HFFc6 (cell line): ENCODE measurements around the gene FSTL1. TPM values are rescaled to one million over a fixed set of nuclear protein-coding genes. Genes with fewer than 3 reads are reported as not detected.

Experiments
- DNase-seq: peaks from one replicate; pipeline ENCODE4 v3.0.0-alpha.2; 2018
- H3K27ac Mint-ChIP-seq: 2 replicates; pipeline ENCODE4 v1.8.0; 2020; ENCODE audit warnings: mild to moderate bottlenecking, mixed read lengths
- H3K27me3 Mint-ChIP-seq: 2 replicates; pipeline ENCODE4 v1.8.0; 2021; ENCODE audit warnings: mild to moderate bottlenecking, moderate library complexity, mixed read lengths; ENCODE audit not compliant: insufficient read depth
- H3K36me3 Mint-ChIP-seq: 2 replicates; pipeline ENCODE4 v1.8.0; 2021; ENCODE audit warnings: low read depth, mixed read lengths
- H3K4me1 Mint-ChIP-seq: 2 replicates; pipeline ENCODE4 v1.8.0; 2020; ENCODE audit warnings: low read depth, mixed read lengths
- H3K4me3 Mint-ChIP-seq: 2 replicates; pipeline ENCODE4 v1.8.0; 2020; ENCODE audit warnings: mild to moderate bottlenecking, moderate library complexity, mixed read lengths
- H3K9me3 Mint-ChIP-seq: 2 replicates; pipeline ENCODE4 v1.8.0; 2020; ENCODE audit warnings: mild to moderate bottlenecking, mixed read lengths
- CTCF ChIP-seq: fragments of 200-600 bp; sonication (generic); IDR thresholded peaks from 2 replicates; pipeline ENCODE4 v1.5.0; 2021; ENCODE audit warnings: antibody characterized with exemption, mild to moderate bottlenecking
- total RNA-seq, 6 experiments: library from RNA; stranded (reverse); fragmentation: NEBNext Ultra II Directional; extraction: Animal tissue kit (Norgen Biotek cat#: 25700); gene quantifications; 2 replicates in 1 of 6; 3 replicates in 5 of 6; pipeline ENCODE4 v1.2.3, GENCODE V29; 2021

FSTL1 gene
- total RNA-seq, 6 experiments from 2014 or later = 1,595 to 1,958 (median 1,726) TPM

GRCh38 chr3:120449701-120450599, 842 bp downstream of the FSTL1 start:
- DNase-seq = peak; percentile 39
- Mint-ChIP-seq H3K27me3 (peaks cover 8% of the 10 kb centered on the region), H3K9me3 (peaks cover 3% of the 10 kb centered on the region; the same call in 1 of the 2 replicates), H3K27ac (peak overlapping the region; percentile 95), H3K4me1 (peaks cover 53% of the 10 kb centered on the region), H3K36me3 (peaks cover 44% of the 10 kb centered on the region), H3K4me3 (peak overlapping the region; percentile 98)
- TF ChIP-seq CTCF = no peak

GRCh38 chr3:120449251-120449650, 1.5 kb downstream of the FSTL1 start:
- H3K4me3 Mint-ChIP-seq = peak overlapping the region; percentile 98
- H3K27ac Mint-ChIP-seq = peak overlapping the region; percentile 95
- H3K9me3 Mint-ChIP-seq = peaks cover 3% of the 10 kb centered on the region; the same call in 1 of the 2 replicates
- TF ChIP-seq CTCF = no peak
- H3K36me3 Mint-ChIP-seq = peaks cover 48% of the 10 kb centered on the region
- DNase-seq = no peak
- H3K4me1 Mint-ChIP-seq = peaks cover 60% of the 10 kb centered on the region
- peaks cover 8% of the 10 kb centered on the region for H3K27me3 Mint-ChIP-seq

- DNase-seq = peak; percentile 68
- Mint-ChIP-seq H3K4me1 (peaks cover 65% of the 10 kb centered on the region), H3K4me3 (peak overlapping the region; percentile 98), H3K9me3 (peaks cover 3% of the 10 kb centered on the region; the same call in 1 of the 2 replicates), H3K27me3 (peaks cover 8% of the 10 kb centered on the region), H3K27ac (peak overlapping the region; percentile 95), H3K36me3 (peaks cover 48% of the 10 kb centered on the region)
- TF ChIP-seq CTCF = no peak
Measured at GRCh38 chr3:120448756-120449155, 2.0 kb downstream of the FSTL1 start.

- peaks cover 73% of the 10 kb centered on the region for H3K4me1 Mint-ChIP-seq
- peaks cover 51% of the 10 kb centered on the region for H3K36me3 Mint-ChIP-seq
- peak overlapping the region; percentile 98 for H3K4me3 Mint-ChIP-seq
- peaks cover 3% of the 10 kb centered on the region; the same call in 1 of the 2 replicates for H3K9me3 Mint-ChIP-seq
- no peak for TF ChIP-seq CTCF
- peaks cover 8% of the 10 kb centered on the region for H3K27me3 Mint-ChIP-seq
- H3K27ac Mint-ChIP-seq = peak overlapping the region; percentile 75
- no peak for DNase-seq
Measured at GRCh38 chr3:120446891-120447668, 3.7 kb downstream of the FSTL1 start.

GRCh38 chr3:120445654-120446053, 5.1 kb downstream of the FSTL1 start:
- Mint-ChIP-seq H3K36me3 (peaks cover 56% of the 10 kb centered on the region), H3K4me1 (peaks cover 80% of the 10 kb centered on the region)

More at GRCh38 chr3:120445654-120446053, 5.1 kb downstream of the FSTL1 start:
- H3K27ac Mint-ChIP-seq = peak overlapping the region; percentile 75
- H3K4me3 Mint-ChIP-seq = peak overlapping the region; percentile 30; the same call in 1 of the 2 replicates
- H3K27me3 Mint-ChIP-seq = peaks cover 8% of the 10 kb centered on the region
- peaks cover 3% of the 10 kb centered on the region; the same call in 1 of the 2 replicates for H3K9me3 Mint-ChIP-seq
- TF ChIP-seq CTCF = no peak
- DNase-seq = no peak
